Trophoblast cell (in vitro differentiated cells and primary cell): ENCODE data around the gene DOC2A.

Experiments used
- DNase-seq, 2 donors: peaks; one replicate each; pipeline ENCODE4 v3.0.0-alpha.2; 2016
- H2AFZ ChIP-seq: 2 replicates; pipeline ENCODE4 v1.6.1; 2013; ENCODE audit warnings: low read length, moderate library complexity, mild to moderate bottlenecking; ENCODE audit not compliant: insufficient read depth, poor library complexity
- H2AK5ac ChIP-seq: 2 replicates; pipeline ENCODE4 v1.6.1; 2013; ENCODE audit warnings: mild to moderate bottlenecking, low read length
- H2BK120ac ChIP-seq: 2 replicates; pipeline ENCODE4 v1.6.1; 2013; ENCODE audit warnings: low read length, mild to moderate bottlenecking, moderate library complexity; ENCODE audit not compliant: insufficient read depth, poor library complexity
- H2BK12ac ChIP-seq: 2 replicates; pipeline ENCODE4 v1.6.1; 2013; ENCODE audit warnings: mild to moderate bottlenecking, low read length, moderate library complexity
- H2BK5ac ChIP-seq: 2 replicates; pipeline ENCODE4 v1.6.1; 2013; ENCODE audit warnings: low read length, low read depth, moderate library complexity, mild to moderate bottlenecking; ENCODE audit not compliant: poor library complexity
- H3K14ac ChIP-seq: 2 replicates; pipeline ENCODE4 v1.6.1; 2013; ENCODE audit warnings: mild to moderate bottlenecking, low read length
- H3K18ac ChIP-seq: 2 replicates; pipeline ENCODE4 v1.6.1; 2013; ENCODE audit warnings: mild to moderate bottlenecking, low read length
- H3K23ac ChIP-seq: 2 replicates; pipeline ENCODE4 v1.6.1; 2013; ENCODE audit warnings: low read length
- H3K27ac ChIP-seq: 2 replicates; pipeline ENCODE4 v1.5.1; 2013; ENCODE audit warnings: low read depth, mild to moderate bottlenecking, inconsistent platforms, low read length, moderate library complexity
- H3K27me3 ChIP-seq: 2 replicates; pipeline ENCODE4 v1.6.1; 2013; ENCODE audit warnings: inconsistent platforms, mild to moderate bottlenecking, low read length, moderate library complexity; ENCODE audit not compliant: insufficient read depth
- H3K36me3 ChIP-seq, 2 experiments: 1 replicate in 1 of 2; 2 replicates in 1 of 2; pipeline ENCODE4 v1.6.1; 2013; ENCODE audit warnings: low read length in 2 of 2, mild to moderate bottlenecking in 2 of 2, moderate library complexity in 1 of 2; ENCODE audit not compliant: insufficient read depth in 2 of 2, control insufficient read depth in 1 of 2
- H3K4ac ChIP-seq: 2 replicates; pipeline ENCODE4 v1.6.1; 2013; ENCODE audit warnings: low read depth, mild to moderate bottlenecking, low read length, moderate library complexity
- H3K4me1 ChIP-seq, 2 experiments: 1 replicate in 1 of 2; 2 replicates in 1 of 2; pipeline ENCODE4 v1.6.1; 2013; ENCODE audit warnings: low read length in 2 of 2, mild to moderate bottlenecking in 2 of 2, moderate library complexity in 1 of 2; ENCODE audit not compliant: insufficient read depth in 2 of 2, control insufficient read depth in 1 of 2
- H3K4me2 ChIP-seq: 2 replicates; pipeline ENCODE4 v1.6.1; 2013; ENCODE audit warnings: inconsistent platforms, mild to moderate bottlenecking, low read length, moderate library complexity
- H3K4me3 ChIP-seq: 2 replicates; pipeline ENCODE4 v1.5.1; 2013; ENCODE audit warnings: mild to moderate bottlenecking, low read depth, low read length, inconsistent platforms
- H3K79me1 ChIP-seq: one replicate; pipeline ENCODE4 v1.6.1; 2013; ENCODE audit warnings: low read length
- H3K79me2 ChIP-seq: 2 replicates; pipeline ENCODE4 v1.6.1; 2013; ENCODE audit warnings: low read length, mild to moderate bottlenecking; ENCODE audit not compliant: control insufficient read depth, insufficient read depth, poor library complexity
- H3K9ac ChIP-seq: 2 replicates; pipeline ENCODE4 v1.6.1; 2013; ENCODE audit warnings: mild to moderate bottlenecking, low read length
- H3K9me3 ChIP-seq: 2 replicates; pipeline ENCODE4 v1.6.1; 2013; ENCODE audit warnings: low read depth, mild to moderate bottlenecking, control low read depth, inconsistent platforms, low read length; ENCODE audit not compliant: insufficient read depth
- H4K12ac ChIP-seq: 2 replicates; pipeline ENCODE4 v1.6.1; 2013; ENCODE audit warnings: low read depth, mild to moderate bottlenecking, low read length, moderate library complexity
- H4K8ac ChIP-seq: 2 replicates; pipeline ENCODE4 v1.6.1; 2013; ENCODE audit warnings: low read depth, mild to moderate bottlenecking, low read length, moderate library complexity
- H4K91ac ChIP-seq: one replicate; pipeline ENCODE4 v1.6.1; 2013; ENCODE audit warnings: low read depth, mild to moderate bottlenecking, low read length, moderate library complexity
- WGBS: extraction: QIAGEN DNeasy Blood & Tissue Kit; methylation state at CpG from one replicate; pipeline ENCODE4 v1.1.7; 2013; ENCODE audit warnings: missing lambda C conversion rate; ENCODE audit not compliant: insufficient read length, insufficient coverage; ENCODE audit errors: extremely low coverage; 5-methylcytosine and 5-hydroxymethylcytosine counted together

The DOC2A gene

DNA sequence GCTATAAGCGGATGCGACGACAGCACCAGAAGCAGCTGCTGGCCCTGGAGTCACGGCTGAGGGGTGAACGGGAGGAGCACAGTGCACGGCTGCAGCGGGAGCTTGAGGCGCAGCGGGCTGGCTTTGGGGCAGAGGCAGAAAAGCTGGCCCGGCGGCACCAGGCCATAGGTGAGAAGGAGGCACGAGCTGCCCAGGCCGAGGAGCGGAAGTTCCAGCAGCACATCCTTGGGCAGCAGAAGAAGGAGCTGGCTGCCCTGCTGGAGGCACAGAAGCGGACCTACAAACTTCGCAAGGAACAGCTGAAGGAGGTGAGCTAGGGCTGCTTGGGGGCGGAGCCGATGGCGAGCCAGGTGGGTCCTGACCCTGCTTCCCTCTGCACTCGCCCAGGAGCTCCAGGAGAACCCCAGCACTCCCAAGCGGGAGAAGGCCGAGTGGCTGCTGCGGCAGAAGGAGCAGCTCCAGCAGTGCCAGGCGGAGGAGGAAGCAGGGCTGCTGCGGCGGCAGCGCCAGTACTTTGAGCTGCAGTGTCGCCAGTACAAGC is 25.5 kb downstream of the DOC2A start:
- no peaks in the 10 kb centered on the region for H3K4me1 ChIP-seq
- no peak overlapping the region for H3K4me3 ChIP-seq
- no peak overlapping the region for H4K91ac ChIP-seq
- no peak overlapping the region for H3K14ac ChIP-seq
- H4K12ac ChIP-seq, result no peak overlapping the region
- no peak overlapping the region for H2AK5ac ChIP-seq
- no peak overlapping the region for H2AFZ ChIP-seq
- H2BK12ac ChIP-seq, result no peak overlapping the region
- no peak overlapping the region for H2BK120ac ChIP-seq
- H3K9me3 ChIP-seq, result peaks cover 4% of the 10 kb centered on the region
- no peak overlapping the region for H3K4ac ChIP-seq
- H4K8ac ChIP-seq, result no peak overlapping the region
- H3K18ac ChIP-seq, result no peak overlapping the region
- no peaks in the 10 kb centered on the region for H3K79me2 ChIP-seq
- peaks cover 78 to 87% of the 10 kb centered on the region in 2 experiments for H3K36me3 ChIP-seq
- H2BK5ac ChIP-seq, result no peak overlapping the region
- H3K9ac ChIP-seq, result no peak overlapping the region
- no CpG with 5 or more reads among the region's 28 CpGs for WGBS
- no peak overlapping the region for H3K27ac ChIP-seq
- no peaks in the 10 kb centered on the region for H3K27me3 ChIP-seq
- no peak overlapping the region for H3K23ac ChIP-seq
- no peak overlapping the region for H3K4me2 ChIP-seq
- DNase-seq, result no peak
- H3K79me1 ChIP-seq, result no peaks in the 10 kb centered on the region

DNA sequence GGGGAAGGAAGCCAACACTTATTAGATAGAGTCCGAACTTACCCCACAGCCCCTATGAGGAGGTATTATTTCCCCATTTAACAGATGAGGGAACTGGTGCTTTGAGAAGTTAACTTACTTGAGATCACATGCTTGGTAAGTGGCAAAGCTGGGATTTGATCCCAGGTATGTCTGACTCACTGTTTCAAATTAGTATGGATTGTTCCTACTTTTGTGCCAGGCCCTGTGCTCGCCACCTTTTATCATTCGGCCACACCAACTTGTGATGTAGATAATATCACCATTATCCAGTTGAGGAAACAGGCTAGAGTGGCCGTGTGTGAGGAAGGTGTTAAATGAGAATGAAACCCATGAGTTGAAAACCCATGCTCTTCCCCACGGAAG is 26.1 kb downstream of the DOC2A start:
- no CpG with 5 or more reads among the region's 5 CpGs for WGBS
- Histone ChIP-seq H3K4me1 (no peaks in the 10 kb centered on the region), H3K79me1 (no peaks in the 10 kb centered on the region), H3K36me3 (peaks cover 80 to 93% of the 10 kb centered on the region in 2 experiments), H2BK5ac (no peak overlapping the region), H4K8ac (no peak overlapping the region), H3K23ac (no peak overlapping the region), H3K79me2 (no peaks in the 10 kb centered on the region), H3K4ac (no peak overlapping the region), H3K9me3 (peaks cover 4% of the 10 kb centered on the region), H3K27ac (no peak overlapping the region), H2BK120ac (no peak overlapping the region), H3K9ac (no peak overlapping the region), H3K27me3 (no peaks in the 10 kb centered on the region), H3K4me3 (no peak overlapping the region), H2BK12ac (no peak overlapping the region), H4K12ac (no peak overlapping the region), H2AK5ac (no peak overlapping the region), H3K18ac (no peak overlapping the region), H3K14ac (no peak overlapping the region), H2AFZ (no peak overlapping the region), H4K91ac (no peak overlapping the region), H3K4me2 (no peak overlapping the region)
- no peak for DNase-seq

DNA sequence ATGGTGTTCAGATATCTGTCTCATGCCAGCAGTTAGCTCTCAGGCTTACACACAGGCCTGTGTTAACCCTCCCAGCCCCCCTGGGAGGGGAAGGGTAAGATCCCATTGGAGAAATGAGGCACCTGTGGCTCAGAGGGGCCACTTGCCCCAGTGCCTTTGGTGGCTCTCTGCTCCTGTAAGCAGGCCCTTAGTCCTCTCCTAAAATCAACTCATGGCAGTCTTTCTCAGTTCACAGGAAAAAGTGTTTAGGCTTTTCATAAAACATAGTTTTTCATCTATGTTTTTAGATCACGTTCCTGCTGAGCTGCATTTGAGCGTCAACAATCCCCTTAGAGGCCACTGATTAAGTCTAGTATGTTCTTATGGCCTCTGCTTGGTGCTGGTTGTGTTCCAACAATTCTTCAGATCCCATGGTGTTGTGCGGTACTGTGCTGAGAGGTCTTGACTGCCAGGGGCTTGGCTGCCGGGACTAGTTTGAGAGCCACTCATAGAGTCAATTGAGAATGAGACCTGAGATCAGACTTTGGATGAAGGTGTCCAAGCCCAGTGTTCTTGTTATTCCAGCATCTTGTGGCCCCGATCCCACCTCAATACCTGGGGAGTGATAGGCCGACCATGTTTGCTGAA is 26.6 kb downstream of the DOC2A start:
- WGBS, result no CpG with 5 or more reads among the region's 6 CpGs
- no peaks in the 10 kb centered on the region for H3K27me3 ChIP-seq
- H2AK5ac ChIP-seq, result no peak overlapping the region
- no peak overlapping the region for H3K4me2 ChIP-seq
- peaks cover 4% of the 10 kb centered on the region for H3K9me3 ChIP-seq
- H3K23ac ChIP-seq, result no peak overlapping the region
- H3K27ac ChIP-seq, result no peak overlapping the region
- H2BK12ac ChIP-seq, result no peak overlapping the region
- no peaks in the 10 kb centered on the region for H3K79me2 ChIP-seq
- no peak overlapping the region for H3K18ac ChIP-seq
- H3K36me3 ChIP-seq, result peaks cover 78 to 93% of the 10 kb centered on the region in 2 experiments
- no peaks in the 10 kb centered on the region for H3K79me1 ChIP-seq
- H3K4me3 ChIP-seq, result no peak overlapping the region
- H3K14ac ChIP-seq, result no peak overlapping the region
- H2AFZ ChIP-seq, result no peak overlapping the region
- no peak overlapping the region for H4K91ac ChIP-seq
- no peak overlapping the region for H3K9ac ChIP-seq
- H2BK5ac ChIP-seq, result no peak overlapping the region
- no peak overlapping the region for H4K8ac ChIP-seq
- H4K12ac ChIP-seq, result no peak overlapping the region
- no peak overlapping the region for H2BK120ac ChIP-seq
- no peaks in the 10 kb centered on the region for H3K4me1 ChIP-seq
- DNase-seq, result no peak
- no peak overlapping the region for H3K4ac ChIP-seq

DNA sequence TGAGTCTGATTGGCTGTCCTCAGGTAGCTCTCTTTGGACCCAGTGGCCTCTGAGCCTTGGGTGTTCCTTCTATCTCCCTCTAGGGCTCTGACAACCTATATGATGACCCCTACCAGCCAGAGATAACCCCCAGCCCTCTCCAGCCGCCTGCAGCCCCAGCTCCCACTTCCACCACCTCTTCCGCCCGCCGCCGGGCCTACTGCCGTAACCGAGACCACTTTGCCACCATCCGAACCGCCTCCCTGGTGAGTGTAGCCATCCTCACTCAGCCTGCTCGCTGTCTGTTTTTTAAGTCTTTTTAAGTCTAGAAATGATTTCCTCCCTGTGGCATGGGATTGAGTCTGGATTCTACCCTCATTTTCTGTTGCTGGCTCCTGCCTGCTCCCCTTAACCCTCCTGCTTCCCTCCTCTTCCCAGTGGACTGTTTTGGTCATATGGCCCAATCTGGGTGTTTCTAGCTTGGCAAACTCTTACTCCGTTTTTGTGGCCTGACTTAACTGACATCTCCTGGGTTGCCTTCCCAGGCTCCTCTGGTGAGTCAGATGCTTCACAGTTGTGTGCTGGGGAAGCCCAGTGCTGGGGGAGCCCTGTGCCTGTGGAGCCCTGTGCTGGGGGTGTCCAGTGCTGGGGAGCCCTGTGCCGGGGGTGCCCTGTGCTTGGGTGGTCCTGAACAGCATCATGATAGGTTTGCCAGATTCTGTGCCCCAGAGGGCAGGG is 27.2 kb downstream of the DOC2A start:
- Histone ChIP-seq H4K91ac (no peak overlapping the region), H3K79me1 (no peaks in the 10 kb centered on the region), H3K18ac (no peak overlapping the region), H3K27me3 (no peaks in the 10 kb centered on the region), H2BK12ac (no peak overlapping the region), H3K4me3 (no peak overlapping the region), H2BK5ac (no peak overlapping the region), H3K9ac (no peak overlapping the region), H3K36me3 (peaks cover 78 to 93% of the 10 kb centered on the region in 2 experiments), H3K14ac (no peak overlapping the region), H3K23ac (no peak overlapping the region), H4K12ac (no peak overlapping the region), H3K4ac (no peak overlapping the region), H3K9me3 (peaks cover 4% of the 10 kb centered on the region), H2AK5ac (no peak overlapping the region), H2AFZ (no peak overlapping the region), H3K79me2 (no peaks in the 10 kb centered on the region), H3K27ac (no peak overlapping the region), H3K4me1 (no peaks in the 10 kb centered on the region), H2BK120ac (no peak overlapping the region), H3K4me2 (no peak overlapping the region), H4K8ac (no peak overlapping the region)
- no peak for DNase-seq
- no CpG with 5 or more reads among the region's 12 CpGs for WGBS
